ENCODE results near the gene ISOC2. TPM values are rescaled to one million over a fixed set of nuclear protein-coding genes. Genes with fewer than 3 reads are reported as not detected.
"Not testable (repeated sequence)": the region's sequence is repeated elsewhere in the genome, so short reads cannot be mapped to it uniquely, and the experiment has no call there.

Gene ISOC2
- total RNA-seq, 1 donor from 2014 or later = 55.2 TPM

DNA sequence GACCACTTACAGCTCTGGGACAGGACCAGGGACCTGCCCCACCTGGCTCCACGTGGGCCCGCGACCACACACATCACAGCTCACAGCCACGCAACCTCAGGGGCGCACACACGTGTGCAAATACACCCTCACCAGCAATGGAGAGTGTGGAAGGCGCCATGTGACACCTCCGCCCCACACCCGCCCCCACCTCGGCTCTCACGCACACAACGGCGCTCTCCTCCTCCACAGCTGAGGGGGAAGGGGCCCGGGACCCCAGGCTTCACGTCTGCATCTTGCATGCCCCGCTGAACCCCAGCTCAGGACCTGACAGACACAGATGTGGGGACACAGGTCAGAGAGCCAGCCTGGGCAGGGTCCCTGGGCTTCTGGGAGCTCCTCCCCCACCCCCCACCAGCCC lies 12.0 kb downstream of the ISOC2 start:
- intact Hi-C loops (cut with DNase I) = no loop called here
- no peak for ATAC-seq
- DNase-seq (ENCODE audit: missing footprints) = no peak

DNA sequence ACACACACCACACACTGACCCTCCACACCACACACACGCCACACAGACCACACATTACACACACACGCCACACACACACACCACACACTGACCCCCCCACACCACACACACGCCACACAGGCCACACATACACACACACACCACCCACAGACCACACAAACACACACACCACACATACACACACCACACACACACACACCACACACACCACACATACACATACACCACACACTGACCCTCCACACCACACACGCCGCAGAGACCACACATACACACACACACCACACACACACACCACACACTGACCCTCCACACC lies 13.3 kb downstream of the ISOC2 start:
- DNase-seq (ENCODE audit: missing footprints); ATAC-seq; intact Hi-C loops (cut with DNase I): not testable (repeated sequence)

DNA sequence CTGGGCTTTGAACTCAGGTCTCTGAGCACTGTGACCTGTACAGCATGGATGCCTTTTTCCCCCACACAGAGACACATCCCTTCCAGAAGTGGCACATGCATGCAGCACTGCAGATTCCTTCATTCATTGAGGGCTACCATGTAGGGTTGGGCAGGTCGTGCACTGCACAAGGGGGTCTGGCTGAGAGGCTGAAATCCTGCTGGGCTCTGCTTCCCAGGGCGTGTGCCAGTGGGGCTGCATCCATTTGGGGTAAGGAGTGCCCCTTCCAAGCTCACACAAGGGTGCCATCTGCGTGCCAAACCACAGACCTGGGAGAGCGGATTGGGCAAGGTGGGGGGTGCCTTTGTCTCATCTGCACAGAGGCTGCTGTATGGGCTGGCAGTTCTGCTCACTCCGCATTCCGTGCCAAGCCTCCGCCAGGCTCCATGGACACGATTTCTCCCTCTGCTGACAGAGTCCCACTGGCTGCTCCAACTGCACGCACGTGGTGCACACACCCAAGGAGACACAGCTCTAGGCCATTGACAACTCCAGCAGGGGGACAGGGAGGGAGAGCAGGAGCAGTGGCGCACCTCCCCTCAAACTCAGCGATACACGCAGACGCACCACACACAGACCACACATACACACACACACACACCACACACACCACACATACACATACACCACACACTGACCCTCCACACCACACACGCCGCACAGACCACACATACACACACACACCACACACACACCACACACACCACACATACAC lies 13.8 kb downstream of the ISOC2 start:
- DNase-seq (ENCODE audit: missing footprints) (no peak), ATAC-seq (peak; percentile 47)
- intact Hi-C loops (cut with DNase I) = no loop called here

DNA sequence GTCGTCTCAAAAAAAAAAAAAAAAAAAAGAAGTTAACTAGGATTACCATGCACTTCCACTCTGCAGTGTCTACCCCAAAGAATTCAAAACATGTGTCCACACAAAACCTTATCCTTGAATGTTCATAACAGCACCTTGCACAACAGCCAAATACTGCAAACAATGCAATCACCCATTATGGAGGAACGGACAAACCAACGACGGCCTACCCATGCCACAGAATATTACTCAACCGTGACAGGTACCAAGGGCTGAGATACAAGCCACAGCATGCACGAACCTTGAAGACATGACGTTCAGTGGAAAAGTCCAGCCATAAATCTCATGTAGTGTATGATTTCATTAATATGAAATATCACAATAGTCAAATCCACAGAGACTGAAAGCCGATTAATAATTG lies 15.4 kb downstream of the ISOC2 start:
- ATAC-seq (no peak), DNase-seq (ENCODE audit: missing footprints) (no peak)
- intact Hi-C loops (cut with DNase I) = no loop called here

DNA sequence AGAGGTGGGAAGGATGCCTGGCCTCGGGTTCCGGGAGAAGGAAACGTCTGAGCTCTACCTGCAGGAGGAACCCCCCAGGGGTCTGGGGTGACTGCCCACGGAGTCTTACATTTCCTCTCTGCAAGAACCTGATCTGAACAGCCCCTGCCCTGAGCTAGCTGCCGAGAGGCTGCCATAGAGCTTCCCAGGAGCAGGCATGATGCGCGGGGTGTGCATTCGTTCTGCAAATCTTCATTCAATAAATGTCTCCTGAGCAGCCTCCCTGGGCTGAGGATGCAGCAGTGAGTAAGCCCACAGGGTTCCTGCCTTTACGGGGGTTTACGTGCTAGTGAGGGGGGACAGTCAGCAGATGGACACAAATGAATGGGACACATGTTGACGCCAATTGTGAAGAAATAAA lies 16.8 kb downstream of the ISOC2 start:
- intact Hi-C loops (cut with DNase I) = no loop called here
- ATAC-seq (no peak), DNase-seq (ENCODE audit: missing footprints) (no peak)

DNA sequence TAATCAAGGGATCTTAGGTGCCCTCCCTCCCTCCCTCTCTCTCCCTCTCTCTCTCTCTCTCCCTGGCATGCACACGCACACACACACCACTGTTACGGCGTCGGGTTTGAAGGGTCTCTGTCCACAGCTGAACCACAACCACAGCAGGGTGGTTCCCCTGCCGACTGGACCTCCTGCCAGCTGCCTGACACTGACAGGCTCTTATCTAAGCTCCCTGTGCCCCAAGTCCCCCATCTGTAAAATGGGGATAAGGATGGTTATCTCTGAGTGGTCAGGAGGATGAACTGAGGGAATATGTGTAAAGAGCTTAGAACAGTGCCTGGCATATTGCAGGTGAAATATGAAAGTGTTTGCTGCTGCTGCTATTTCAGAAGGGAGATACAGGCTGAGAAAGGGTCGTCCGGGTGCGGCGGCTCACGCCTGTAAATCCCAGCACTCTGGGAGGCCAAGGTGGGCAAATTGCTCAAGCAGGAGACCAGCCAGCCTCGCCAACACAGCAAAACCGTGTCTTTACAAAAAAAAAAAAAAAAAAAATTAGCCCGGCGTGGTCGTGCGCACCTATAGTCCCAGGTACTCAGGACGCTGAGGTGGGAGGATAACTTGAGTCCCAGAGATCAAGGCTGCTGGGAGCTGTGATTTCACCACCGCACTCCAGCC lies 17.5 kb downstream of the ISOC2 start:
- intact Hi-C loops (cut with DNase I) = no loop called here

DNA sequence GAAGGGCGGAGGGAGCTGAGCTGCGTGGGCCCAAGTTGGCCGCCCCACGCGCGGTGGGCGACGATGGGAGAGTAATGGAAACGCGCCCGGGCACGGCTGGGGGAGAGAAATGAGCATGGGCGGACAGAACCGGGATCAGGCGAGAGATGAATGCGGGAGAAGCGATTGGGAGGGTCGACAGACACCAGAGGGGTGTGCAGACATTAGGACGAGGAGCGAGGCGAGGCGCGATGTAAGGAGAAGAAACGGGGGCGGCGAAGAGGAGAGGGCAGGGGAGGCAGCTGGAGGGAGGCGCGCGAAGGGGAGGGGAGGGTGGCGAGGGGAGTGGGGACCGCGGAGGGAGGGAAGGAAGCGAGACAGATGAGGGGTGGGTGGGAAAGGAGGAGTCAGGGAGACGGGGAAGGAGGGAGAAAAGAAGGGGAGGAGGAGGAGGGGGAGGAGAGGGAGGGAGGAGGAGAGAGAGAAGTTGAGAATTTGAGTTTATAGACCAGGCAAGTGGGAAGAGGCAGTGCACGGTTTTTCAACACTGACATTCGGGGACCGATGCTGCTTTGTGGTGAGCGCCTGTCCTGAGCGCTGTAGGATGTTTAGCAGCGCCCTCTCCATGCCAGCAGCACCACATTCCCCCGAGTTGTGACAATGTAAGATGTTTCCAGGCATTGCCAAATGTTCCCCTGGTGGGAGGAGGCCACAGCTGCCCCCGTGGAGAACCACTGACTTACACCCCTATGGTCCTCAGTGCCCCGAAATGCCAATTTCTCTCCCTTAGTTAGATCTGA lies 18.2 kb downstream of the ISOC2 start, which contains the start of gene SHISA7:
SHISA7 (minus strand) TSS at position 256 of the 779 bp plus-strand sequence. CDS start 437 bp downstream, outside the sequence.
- ATAC-seq = no peak
- intact Hi-C loops (cut with DNase I) = no loop called here
- no peak for DNase-seq (ENCODE audit: missing footprints)

More for the DNA sequence above, 17.5 kb downstream of the ISOC2 start:
- no peak for DNase-seq (ENCODE audit: missing footprints)
- ATAC-seq = no peak

DNA sequence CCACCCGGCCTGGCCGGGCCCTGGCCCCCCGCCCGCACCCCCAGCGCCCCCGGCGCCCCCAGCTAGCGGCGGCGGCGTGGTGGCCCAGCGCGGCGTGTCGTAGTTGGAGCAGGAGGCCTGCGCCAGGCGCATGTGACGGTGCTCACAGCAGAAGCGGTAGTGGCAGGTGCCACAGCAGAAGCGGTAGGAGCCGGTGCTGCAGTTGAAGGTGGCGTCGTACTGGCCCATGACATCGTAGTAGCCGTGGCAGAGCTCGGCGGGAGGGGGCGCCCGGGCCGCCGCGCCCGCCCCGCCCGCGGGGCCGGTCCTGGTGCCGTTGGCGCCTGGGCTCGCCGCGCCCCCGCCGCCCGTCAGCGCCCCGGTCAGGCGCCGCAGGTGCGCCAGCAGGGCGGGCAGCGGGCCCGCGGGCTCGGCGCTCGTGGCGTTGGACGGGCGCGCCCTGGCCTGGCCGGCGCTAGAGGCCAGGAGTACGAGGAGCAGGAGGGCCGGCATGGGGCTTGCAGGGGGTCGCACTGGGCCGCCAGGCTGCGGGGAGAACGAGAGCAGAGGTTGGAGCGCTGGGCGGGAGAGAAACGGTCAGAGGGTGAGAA lies 19.0 kb downstream of the ISOC2 start:
- ATAC-seq (no peak), DNase-seq (ENCODE audit: missing footprints) (no peak)
- intact Hi-C loops (cut with DNase I) = no loop called here

DNA sequence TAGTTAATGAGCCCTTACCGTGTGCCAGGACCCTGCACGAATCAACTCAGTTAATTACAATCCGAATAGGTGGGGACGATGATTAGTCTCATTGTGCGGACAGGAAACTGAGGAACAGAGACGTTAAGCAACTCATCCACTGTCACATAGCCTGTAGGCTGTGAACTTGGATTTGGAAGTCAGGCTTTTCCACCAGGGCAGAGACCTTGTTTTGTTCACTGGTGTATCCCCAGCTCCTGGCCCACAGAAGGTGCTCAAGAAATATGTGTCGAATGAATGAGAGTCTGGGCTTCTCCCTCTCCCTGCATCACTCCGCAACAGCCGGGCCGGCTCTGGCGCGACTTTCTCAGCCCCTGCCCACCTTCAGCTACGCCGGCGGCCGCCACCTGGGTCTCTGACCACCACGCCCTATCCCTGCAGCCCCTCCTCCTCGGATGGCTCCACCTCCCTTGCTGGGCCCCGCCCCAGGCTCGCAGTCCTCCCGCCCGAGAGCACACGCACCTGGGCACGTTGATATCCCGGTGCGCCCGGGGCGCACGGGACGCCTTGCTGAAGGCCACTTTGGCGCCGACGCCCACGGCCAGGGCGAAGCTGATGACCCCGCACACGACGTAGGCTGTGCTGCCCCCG lies 19.6 kb downstream of the ISOC2 start:
- ATAC-seq (no peak), DNase-seq (ENCODE audit: missing footprints) (no peak)
- intact Hi-C loops (cut with DNase I) = no loop called here

DNA sequence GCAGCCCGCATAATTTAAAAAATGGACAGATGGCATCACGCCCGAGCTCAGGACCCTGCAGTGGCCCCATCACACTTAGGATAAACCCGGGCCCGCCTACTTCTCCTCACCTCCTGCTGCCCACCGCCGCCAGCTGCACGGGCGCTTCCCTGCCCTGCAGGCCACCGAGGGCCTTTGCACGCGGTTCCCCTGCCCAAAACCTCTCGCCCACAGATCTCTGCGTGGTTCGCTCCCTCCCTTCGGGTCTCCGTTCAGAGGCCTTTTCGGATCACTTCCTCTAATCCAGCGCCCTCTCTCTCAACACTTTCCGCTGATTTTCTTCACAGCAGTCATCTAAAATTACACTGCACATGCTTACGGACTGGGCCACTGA lies 20.1 kb downstream of the ISOC2 start:
- ATAC-seq = no peak
- DNase-seq (ENCODE audit: missing footprints) = no peak
- intact Hi-C loops (cut with DNase I) = no loop called here

DNA sequence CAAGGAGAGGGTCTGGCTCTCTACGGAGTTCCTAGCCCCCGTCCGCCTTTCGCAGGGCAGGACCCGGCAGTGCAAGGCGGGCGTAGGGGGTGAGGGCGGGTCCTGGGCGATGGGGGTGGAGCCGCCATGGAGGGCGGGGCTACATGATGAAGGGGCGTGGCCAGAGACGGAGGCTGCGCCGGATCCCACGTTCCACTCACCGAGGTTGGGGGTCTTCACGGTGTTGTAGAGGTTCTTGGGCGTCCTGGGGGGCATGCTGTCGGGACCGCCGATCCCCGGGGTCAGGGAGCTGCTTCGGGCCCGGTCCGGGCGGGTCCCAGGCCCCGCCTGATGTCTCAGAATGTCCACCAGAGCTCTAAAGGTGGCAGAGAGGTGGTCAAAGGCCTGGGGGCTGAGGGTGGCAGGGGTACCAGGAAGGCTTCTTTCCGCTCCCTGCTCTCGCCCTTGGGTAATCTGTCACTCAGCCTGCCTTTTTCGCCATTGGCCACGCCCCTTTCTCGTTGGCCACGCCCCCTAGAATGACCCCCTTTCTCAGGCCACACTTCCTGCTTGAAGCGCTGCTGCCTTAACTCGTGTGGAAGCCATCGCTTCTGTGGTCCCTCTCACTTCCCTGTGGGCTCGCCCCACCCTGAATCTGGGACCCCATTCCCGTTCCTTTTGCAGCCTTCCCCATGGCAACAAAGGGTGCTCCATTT lies 20.9 kb downstream of the ISOC2 start:
- no peak for ATAC-seq
- intact Hi-C loops (cut with DNase I) = no loop called here
- no peak for DNase-seq (ENCODE audit: missing footprints)

DNA sequence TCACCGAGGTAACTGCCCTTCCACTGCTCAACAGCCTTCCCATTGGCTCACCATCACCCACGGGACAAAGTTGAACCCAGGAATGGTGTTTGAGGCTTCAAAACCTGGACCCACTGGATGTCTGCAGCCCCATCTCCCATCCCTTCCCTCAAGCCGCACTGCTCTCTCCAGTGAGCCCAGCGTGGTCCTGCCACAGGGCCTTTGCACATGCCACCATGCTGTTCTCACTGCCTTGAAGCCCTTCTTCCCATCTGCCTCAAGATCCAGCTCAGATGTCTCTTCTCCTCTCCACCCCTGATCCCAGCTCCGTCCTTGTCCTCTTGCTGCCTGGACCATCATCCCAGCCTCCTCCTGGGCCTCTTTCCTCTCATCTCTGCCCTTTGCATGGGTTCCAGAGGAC lies 22.4 kb downstream of the ISOC2 start:
- DNase-seq (ENCODE audit: missing footprints) (no peak), ATAC-seq (no peak)
- intact Hi-C loops (cut with DNase I) = no loop called here

DNA sequence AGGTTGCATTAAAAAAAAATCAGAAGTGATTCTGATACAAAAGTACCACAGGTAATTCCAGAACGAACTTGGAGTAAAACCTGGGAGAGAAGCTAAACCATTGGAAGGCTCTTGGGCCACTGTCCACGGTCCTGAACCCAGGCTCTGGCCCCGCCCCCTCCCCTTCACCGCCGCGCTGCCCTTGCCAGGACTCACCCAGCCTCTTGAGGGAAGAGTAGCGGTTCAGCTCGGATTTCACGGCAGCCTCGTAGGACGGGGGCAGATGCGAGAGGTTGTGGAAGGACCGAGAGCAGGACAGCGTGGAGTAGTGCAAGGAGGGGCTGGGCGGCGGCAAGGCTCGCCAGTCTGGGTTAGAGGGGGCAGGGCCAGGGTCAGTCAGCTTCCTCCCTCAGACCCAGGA lies 24.0 kb downstream of the ISOC2 start:
- intact Hi-C loops (cut with DNase I) = no loop called here
- no peak for DNase-seq (ENCODE audit: missing footprints)
- ATAC-seq = peak; percentile 75

DNA sequence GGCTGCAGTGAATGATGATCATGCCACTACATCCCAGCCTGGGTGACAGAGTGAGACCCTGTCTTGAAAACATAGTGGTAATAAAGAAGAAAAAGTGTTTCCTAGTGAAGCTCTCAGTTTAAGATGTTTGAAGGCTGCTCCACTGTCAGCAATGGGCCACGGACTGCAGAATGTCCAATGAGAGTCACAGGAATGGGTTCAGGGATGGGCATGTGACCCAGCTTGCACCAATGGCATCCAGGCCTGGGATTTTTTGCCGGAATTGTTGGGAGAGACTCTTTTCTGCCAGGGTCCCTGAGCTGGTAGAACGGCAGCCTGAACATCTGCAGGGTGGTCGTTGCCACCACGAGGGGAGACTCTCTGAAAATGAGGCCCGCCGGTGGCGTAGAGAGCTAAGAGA lies 24.6 kb downstream of the ISOC2 start:
- intact Hi-C loops (cut with DNase I) = no loop called here
- ATAC-seq = no peak
- DNase-seq (ENCODE audit: missing footprints) = no peak

DNA sequence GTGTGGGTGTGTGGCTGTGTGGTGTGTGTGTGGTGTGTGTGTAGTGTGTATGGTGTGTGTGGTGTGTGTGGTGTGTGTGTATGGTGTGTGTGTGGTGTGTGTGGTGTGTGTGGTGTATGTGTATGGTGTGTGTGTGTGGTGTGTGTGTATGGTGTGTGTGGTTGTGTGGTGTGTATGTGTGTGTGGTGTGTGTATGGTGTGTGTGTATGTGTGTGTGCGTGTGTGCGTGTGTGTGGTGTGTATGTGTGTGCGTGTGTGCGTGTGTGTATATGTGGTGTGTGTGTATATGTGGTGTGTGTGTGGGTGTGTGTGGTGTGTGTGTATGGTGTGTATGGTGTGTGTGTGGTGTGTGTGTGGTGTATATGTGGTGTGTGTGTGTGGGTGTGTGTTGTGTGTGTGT lies 26.4 kb downstream of the ISOC2 start:
- no peak for DNase-seq (ENCODE audit: missing footprints)

DNA sequence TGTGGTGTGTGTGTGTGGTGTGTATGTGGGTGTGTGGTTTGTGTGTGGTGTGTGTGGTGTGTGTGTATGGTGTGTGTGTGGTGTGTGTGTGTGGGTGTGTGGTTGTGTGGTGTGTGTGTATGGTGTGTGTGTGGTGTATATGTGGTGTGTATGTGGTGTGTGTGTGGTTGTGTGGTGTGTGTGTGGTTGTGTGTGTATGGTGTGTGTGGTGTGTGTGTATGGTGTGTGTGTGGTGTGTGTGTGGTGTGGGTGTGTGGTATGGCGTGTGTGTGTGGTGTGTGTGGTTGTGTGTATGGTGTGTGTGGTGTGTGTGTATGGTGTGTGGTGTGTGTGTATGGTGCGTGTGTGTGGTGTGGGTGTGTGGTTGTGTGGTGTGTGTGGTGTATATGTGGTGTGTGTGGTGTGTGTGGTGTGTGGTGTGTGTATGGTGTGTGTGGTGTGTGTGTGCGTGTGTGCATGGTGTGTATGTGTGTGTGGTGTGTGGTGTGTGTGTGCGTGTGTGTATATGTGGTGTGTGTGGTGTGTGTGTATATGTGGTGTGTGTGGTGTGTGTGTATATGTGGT lies 27.0 kb downstream of the ISOC2 start:
- intact Hi-C loops (cut with DNase I) = no loop called here
- ATAC-seq = no peak
- no peak for DNase-seq (ENCODE audit: missing footprints)

More for the DNA sequence above, 26.4 kb downstream of the ISOC2 start:
- intact Hi-C loops (cut with DNase I) = no loop called here
- ATAC-seq = no peak

DNA sequence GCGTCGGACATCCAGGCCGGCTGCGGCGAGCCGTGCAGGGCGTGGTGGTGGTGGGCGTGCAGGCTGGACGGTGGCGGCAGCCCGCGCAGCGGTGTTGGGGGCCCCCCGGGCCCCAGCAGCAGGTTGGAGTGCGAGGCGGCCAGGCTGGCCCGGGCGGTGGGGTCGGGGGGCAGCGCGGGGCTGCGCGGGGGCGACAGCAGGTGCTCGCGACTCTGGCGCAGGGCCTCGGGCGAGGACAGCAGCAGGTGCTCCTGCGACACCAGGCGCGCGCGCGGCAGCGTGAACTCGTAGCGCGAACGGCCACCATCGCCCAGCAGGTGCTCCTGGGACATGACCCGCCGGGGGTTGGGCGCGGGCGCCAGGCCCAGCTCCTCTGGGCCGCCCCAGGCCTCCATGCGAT lies 28.1 kb downstream of the ISOC2 start:
- intact Hi-C loops (cut with DNase I) = no loop called here
- ATAC-seq = no peak
- DNase-seq (ENCODE audit: missing footprints) = no peak

DNA sequence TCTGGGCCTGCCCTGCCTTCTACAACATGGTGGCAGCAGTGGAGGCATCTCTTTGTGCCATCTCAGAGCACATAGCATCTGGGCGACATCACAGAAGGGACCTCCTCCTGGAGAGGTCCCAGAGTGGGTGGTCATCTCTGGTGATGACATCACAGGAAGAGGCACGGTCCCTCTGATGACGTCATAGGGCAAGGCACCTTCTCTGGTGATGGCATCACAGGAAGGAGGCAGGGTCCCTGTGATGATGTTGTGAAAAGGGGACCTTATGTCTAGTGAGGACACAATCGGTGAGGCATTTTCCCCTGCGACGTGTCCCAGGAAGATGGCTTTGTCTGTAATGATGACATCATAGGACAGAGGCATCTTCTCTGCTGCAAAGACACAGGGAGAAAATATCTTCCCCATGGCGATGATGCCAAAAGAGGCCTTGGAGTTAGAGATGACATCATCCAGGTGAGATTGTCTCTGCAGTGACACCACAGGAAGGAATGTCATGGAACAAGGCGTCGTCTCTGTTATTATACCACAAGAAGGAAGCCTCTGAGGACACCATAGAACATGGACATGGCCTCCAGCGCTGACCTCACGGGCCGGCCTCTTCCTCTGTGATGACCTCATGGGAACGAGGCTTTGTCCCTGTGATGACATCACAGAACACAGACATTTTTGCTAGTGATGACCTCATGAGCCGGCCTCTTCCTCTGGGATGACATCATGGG lies 29.0 kb downstream of the ISOC2 start:
- DNase-seq (ENCODE audit: missing footprints) (no peak), ATAC-seq (no peak)
- intact Hi-C loops (cut with DNase I) = no loop called here
